GM12873 (cell line): ENCODE data around the gene ETNK1.

Experiments
- TF ChIP-seq, protein P1 (sequence below): IDR thresholded peaks from 2 replicates; pipeline ENCODE4 v1.5.1; 2012; ENCODE audit warnings: low read depth, mild to moderate bottlenecking, moderate library complexity, low read length, control low read depth; ENCODE audit not compliant: insufficient read depth; ENCODE audit errors: missing control alignments

The ETNK1 gene

DNA sequence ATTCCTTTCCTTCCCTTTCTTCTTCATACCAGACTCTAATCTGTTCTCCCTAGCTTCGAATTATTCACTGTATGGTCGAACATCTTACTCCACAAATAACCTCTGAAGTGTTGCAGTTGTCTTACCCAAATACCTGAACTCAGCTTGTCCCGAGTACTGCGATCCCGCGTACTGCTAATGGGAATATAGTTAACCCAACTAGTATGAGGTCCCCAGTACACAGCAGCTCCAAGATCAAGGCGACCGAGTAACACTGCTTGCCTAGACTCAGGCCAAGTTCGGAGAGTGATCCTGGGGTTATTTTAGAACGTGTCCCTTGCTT, 462 bp upstream of the ETNK1 start:
- TF ChIP-seq, protein P1, sequence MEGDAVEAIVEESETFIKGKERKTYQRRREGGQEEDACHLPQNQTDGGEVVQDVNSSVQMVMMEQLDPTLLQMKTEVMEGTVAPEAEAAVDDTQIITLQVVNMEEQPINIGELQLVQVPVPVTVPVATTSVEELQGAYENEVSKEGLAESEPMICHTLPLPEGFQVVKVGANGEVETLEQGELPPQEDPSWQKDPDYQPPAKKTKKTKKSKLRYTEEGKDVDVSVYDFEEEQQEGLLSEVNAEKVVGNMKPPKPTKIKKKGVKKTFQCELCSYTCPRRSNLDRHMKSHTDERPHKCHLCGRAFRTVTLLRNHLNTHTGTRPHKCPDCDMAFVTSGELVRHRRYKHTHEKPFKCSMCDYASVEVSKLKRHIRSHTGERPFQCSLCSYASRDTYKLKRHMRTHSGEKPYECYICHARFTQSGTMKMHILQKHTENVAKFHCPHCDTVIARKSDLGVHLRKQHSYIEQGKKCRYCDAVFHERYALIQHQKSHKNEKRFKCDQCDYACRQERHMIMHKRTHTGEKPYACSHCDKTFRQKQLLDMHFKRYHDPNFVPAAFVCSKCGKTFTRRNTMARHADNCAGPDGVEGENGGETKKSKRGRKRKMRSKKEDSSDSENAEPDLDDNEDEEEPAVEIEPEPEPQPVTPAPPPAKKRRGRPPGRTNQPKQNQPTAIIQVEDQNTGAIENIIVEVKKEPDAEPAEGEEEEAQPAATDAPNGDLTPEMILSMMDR: no peak

DNA sequence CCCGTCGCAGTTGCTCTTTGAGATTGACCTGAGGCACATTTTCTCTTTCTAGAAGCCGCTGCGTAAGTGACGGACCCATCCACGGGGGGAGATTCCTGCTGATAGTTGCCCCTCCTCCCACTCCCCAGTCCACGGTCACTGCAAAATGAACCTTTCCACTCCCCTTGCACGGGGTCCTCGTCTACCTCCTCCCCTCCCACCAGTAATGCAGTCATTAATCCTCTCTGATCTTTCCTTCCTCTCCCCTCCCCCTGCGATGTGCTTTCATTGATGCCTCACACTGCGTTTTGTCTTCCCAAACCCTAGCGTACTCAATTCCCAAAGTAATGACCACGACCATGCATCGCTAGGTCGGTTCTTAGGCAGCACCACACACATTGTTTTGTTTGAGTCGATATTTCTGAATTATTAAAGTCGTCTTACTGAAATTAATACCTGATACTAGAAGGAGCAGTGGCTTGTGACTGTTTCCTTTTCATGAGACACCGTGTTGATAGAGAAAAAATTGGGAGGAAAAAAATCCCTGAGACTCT, 857 bp downstream of the ETNK1 start:
- TF ChIP-seq, protein P1: no peak

DNA sequence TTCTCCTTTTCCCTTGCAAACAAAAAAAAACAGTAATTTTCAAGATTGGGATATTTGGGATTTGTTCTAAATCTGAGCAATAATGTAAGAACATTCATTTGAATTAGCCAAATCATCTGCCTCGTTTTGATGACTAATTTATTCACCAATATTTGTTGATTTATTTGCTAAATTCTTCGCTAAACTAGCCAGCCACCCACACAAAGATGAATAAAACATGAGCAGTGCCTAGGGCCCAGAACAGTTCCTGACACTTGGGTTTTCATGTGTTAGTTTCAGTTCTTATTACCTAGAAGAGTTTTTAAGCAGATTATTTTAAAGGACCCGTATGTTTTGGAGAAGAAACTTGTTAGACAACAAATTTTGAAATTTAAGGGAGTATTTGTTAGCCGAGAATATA, 1.4 kb downstream of the ETNK1 start:
- TF ChIP-seq, protein P1: no peak

DNA sequence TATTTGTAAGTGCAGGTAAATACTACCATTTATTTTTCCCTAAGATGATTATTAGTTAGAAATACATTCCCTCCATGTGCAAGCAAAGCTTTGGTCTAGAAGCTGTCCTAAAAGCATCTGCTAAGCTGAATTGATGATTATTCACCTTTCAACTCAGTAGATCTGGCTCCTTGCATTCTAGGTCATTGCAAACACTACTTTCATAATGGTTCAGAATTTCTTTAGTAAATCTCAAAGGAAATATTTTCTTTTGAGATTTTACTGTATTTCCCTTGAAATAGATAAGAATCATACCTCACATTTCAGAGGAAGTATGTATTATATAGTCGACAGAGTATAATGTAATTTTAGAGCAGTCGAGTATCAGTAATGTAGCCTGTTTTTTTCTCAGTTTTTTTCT, 2.4 kb downstream of the ETNK1 start:
- TF ChIP-seq, protein P1: no peak

DNA sequence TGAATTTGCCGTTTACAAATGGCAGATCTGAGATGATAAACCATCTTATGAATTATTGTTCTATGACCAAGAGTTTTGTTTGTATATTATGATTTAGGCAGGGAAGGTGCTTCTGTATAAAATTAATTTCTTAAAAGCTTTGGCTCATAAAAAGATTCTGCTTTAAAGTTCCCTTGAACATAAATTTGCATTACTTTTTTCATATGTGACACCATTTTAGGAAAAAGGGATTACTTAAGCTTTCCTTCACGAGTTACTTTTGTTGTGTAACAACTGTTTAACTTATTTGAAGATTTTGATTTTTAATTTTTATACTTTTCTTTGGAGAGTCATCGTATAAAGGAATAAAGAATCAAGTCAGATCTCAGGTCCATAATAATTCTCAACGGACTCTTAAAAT, 3.3 kb downstream of the ETNK1 start:
- TF ChIP-seq, protein P1: no peak

DNA sequence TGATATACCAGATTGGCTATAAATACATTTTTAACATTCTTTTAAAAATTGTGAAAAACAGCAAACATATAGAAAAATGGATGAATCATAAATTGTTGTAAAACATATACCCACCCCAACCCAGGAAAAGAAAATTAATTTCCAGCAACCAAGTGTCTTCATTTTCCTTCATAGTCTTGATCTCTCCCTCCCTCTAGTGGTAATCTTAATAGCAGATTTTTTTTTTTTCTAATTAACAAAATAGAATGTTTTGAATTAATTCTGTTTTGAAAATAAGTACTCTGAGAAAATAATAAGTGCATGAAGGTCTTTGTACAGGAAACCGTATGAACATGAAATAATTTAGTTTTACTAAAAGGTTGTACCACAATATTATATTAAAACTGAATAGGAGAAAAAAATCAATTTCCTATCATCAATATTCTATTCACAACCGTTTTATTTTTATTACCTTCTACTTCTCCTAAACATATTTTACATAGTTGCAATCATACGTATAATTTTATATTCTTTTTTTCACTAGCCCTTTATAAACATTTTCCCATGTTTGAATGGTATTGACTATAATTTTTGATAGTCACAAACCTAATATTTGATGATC, 7.0 kb downstream of the ETNK1 start:
- TF ChIP-seq, protein P1: peak; percentile 36

DNA sequence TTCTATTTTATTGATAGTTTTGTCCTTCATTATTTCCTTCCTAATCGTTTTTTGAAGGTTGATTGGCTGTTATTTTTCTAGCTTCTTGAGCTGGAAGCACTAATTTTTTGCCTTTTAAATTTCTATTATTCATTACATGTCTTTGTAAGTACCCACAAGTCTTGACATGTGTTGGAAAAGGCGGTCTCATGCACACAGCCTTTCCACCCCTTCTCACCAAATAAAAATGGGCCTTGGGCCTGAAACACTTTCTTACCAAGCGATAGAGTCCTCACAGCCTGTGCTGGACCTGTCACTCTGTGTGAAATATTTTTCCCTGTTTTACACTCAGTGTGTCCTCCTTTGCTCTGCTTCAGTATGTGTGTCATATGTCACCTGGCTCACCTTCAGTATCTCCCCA, 9.9 kb downstream of the ETNK1 start:
- TF ChIP-seq, protein P1: no peak
